GM19467 (cell line): ENCODE data around the gene LRIT1.

Experiments
- ATAC-seq: cut with Tn5 transposase; IDR thresholded peaks from one replicate; pipeline ENCODE4 v1.9.1; 2021; ENCODE audit warnings: mild to moderate bottlenecking, moderate library complexity; ENCODE audit not compliant: unreplicated experiment

Gene LRIT1

DNA sequence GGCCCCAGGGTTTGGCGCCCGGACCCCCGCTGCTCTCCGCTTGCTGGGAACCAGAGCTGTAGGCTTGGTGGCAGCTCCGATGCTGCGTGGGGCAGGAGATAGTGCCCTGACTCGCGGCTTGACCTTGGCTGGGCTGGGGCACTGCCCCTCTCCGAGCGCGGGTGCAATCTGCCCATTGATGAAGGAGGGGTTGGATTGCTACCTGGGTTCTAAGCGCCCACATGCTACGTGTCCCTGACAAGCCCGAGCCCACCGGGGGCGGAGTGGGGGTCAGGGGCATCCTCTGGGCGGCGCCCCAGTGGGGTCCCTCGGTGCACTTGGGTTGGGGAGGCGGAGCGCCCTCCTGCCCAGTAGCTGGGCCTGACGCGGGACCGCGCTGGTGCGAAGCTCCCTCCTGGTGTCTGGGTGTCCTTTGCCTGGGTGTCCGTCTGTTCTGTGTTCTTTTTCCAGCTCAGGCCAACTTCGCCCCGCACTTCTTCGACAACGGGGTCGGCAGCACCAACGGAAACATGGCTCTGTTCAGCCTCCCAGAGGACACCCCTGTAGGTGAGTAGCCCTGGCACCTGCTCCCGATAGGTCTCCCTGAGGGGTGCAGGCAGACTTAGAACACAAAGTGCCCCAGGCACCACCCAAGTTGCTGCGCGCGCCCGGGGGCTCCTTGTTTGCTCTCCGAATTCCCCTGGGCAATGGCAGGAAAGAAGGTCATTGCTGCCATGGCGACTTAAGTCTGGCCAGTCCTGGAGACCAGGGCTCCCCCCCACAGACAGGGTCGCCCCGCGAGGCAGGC, 46.1 kb downstream of the LRIT1 start:
- ATAC-seq: no peak

DNA sequence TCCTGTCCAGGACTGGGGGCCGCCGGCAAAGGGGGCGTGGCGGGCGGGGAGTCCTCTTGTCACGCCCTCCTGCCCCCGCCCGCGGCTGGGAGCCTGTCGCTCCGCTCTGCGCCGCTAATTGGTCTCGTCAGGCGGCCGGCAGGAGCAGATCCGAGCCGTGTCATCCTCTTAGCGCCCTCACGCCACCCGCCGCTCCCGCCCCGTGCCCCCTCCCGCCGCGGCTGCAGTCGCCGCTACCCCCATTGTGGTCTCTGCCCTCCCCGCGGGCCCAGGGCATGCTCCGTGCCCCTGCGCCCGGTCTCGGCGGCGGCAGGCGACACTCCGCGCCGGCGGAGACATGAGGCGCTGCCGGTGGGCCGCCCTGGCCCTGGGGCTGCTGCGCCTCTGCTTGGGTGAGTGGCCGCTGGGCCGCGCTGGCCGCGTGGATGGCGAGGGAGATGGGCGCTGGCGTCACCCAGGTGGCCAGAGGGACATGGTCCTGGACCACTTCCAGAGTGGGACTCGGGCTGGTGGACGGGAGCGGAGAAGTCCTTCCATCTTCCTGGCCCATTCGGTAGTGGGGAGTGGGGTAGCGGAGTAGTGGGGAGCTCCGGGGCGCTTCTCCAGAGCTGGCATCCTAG, 46.8 kb downstream of the LRIT1 start, which contains the start of gene CDHR1:
Gene CDHR1, plus strand, starts transcription at position 114 of the 620 bp plus-strand sequence. Its CDS starts 224 bp downstream, at position 338.
- peak; percentile 72 for ATAC-seq

DNA sequence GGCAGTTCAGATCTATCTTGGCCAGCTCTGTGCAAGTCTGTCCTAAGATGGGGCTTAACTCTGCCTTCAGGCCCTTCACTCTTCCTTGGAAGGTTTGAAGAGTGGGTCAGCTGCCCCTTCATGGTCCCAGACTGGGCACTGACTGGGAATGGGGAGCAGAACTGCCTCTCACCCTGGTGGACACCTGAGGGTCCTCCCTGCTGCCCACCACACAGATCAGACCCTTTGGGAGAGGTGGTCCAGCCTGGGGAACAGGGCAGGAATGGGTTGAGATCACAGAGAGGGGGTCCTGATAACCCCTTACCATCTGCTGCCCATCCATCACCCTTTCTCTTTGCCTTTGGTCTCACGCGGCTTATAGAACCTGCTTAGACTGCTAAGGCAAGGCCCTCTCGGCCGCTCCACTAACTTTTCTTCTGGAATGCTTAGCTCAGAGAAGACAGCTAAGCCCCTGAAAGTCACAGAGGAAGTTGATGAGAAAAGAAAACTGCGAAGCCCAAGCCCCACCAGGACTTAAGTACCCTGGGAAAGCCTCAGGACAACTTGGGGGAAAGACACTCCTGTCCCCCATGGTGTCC, 47.4 kb downstream of the LRIT1 start:
- no peak for ATAC-seq

DNA sequence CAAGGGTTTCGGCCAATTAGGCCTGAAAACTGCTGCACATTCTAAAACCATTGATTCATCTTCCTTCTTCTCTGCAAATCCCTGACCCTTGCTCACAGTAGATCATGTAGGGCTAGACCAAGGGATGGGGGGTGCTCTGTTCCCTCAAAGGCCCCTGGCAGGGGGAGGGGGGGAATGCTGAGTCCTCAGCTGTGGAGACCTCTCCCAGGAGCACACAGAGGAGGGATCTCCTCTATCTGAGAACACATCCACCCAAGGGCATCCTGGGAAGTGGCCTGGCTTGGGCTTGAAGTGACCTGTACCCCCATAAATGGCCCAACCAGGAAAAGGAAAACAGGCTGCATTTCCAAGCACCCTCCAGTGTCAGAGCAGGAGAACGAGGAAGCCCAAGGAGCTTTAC, 48.0 kb downstream of the LRIT1 start:
- ATAC-seq: no peak

DNA sequence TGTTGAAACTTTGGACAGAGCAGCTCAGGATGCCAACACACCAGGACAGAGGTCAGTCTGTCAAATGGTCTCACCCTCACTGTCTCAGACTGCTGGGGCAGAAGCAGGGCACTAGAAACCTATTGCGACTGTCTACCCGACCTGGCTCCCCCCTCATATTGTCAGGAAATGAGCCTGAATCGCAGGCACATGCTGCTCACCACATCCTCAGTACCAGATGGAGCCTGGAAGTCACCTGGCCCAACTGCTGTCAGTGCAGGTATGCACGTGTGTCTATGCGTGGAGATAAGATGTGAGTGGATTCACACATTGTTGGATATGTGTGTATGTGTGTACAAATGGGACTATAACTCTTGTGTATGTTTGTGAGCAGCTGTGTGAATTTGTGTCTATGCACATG, 50.2 kb downstream of the LRIT1 start:
- ATAC-seq: no peak

DNA sequence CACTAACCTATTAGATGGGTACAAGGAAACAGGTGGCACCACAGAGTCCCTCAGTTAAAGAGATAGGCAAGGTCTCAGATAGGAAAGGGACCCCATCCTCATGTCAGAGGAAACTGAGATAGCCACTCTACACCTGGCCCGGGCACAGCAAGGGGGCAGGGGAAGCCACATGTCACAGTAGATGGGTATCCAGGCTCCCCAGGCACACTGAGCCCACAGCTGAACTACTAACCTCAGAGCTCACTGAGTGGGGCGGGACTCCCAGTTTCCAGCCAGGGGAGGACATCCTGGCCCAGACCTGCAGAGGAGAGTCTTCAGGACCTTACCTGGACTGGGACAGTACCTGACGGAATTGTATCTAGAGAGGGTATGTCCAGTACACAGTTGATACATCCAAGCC, 50.7 kb downstream of the LRIT1 start:
- ATAC-seq: no peak

DNA sequence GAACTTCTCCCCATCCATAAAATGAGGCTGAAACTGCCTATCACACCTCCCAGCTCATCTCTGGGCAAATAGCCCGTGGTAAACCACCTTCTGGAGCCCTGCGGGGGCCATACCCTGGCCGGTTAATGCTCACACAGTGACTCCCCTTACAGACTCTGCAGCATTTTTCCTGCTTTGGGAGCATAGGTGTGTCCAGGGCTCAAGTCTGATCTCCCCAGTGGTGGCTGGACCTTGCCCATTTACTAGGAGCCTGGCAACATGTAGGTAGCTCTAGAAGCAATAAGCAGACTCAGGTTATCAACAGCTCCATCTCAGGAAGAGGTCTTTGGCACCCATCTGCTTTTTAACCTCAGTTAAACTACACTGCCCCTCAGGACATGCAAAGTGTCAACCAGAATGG, 52.5 kb downstream of the LRIT1 start:
- ATAC-seq: no peak

DNA sequence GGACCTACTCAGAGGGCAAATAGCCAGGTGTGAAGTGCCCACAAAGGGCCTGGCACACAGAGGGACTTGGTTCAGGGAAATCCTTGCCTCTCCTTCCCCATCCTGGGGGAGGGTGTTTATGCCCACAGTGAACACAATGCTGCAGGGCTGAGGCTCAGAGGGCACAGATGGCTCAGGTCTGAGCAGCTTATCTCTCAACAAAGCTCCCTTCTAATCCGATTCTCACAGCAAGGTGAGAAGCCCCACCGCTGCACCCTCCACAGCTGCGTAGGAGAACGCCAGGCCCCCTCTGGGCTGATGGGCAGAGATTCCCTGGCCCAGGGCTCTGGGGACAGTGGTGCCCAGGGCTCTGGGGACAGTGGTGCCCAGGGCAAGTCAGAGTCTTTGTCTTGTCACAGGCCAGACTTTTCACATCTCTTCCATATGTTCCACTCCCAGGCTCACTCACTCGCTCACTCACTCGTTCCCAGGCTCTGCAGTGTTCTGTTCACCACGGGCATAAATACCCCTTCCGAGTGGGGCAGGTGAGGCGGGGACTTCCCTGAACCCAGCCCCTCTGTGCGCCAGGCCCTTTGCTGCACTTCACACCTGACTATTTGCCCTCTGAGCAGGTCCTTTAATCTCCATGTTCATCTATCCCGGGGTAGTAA, 55.7 kb downstream of the LRIT1 start:
- ATAC-seq: no peak

DNA sequence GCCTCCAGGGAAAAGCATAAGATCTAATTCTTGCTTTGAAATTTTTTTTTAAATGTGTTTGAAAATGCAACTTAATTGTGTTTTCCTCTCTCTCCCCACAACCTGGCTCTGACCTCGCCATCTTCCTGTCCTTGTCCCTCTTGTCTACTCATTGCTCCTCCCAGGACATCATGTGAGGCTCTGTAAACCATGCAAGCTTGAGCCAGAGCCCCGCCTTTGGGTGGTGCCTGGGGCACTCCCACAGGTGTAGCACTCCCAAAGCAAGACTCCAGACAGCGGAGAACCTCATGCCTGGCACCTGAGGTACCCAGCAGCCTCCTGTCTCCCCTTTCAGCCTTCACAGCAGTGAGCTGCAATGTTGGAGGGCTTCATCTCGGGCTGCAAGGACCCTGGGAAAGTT, 56.8 kb downstream of the LRIT1 start:
- ATAC-seq: no peak

DNA sequence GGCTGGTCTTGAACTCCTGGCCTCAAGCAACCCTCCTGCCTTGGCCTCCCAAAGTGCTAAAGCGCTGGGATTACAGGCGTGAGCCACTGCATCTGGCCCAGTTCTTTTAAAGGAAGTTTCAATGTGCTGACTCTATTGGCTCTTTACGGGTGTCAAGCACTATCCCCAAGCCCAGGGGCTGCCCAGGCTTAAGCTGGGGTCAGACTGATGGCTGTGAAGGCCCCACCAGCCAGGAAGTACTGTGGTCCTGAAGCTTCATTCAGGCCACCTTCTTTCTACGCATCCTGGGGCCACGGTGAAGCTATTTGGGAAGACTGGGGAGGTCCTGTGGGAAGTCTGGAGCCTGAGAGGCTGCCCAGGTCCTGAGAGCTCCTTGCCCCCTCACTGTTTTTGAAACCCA, 59.7 kb downstream of the LRIT1 start:
- ATAC-seq: no peak
